Measurements from ENCODE around the gene SMIM5. TPM values are rescaled to one million over a fixed set of nuclear protein-coding genes. Genes with fewer than 3 reads are reported as not detected.

The SMIM5 gene
- total and polyA plus RNA-seq, 2 of the 13 experiments (the other 11 are each of a cell fraction or from before 2014, with no cell fraction given): not detected

DNA sequence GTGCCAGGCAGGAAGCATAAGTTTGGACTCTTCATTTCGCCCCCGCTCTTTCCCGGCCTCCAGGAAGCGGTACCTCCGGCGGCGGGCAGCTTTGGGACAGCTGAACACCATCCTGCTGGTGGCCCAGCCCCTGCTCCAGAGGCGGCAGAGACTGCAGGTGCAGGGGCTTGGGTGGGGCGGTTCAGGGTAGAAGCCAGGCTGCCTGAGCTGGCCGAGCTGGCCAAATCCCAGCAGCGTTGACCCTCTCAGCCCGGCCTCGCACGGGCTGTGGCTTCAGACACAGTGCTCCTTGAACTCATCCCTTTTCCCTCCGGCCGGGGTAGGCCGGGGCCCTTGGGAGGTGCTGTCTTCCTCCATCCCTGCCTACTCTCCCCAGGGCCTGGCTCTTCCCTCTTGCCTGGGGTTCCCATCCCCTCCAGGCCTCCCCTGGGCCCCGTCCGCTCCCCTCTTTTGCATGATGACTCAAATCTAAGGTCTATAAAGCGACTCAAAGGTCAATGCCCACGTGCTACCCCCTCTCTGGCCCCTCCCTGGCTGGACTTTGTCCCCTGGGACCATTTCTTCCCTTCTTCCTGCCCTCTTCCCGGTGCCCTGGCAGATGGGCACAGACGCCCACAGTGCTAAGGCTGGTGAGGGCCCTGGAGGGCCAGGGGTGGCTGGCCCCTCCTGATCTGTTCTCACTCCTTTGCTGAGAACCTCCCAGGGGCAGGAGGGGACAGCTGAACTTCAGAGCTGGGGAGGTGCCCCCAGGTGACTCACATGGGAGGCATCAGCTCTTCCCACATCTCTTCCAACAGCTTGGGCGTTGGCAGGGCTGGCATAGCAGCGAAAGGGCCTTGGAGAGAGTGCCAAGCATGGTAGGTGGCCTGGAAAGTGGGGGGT lies 22.9 kb upstream of the SMIM5 start (continued):
- TF ChIP-seq ZSCAN5A (CRISPR knock-in tag; IDR thresholded peaks at IDR 0.05; ENCODE audit: borderline replicate concordance) (no peak), FOSL1 (CRISPR knock-in tag; IDR thresholded peaks at IDR 0.05; ENCODE audit: borderline replicate concordance) (peak; percentile 66; the same call in 1 of the 2 replicates), MXI1 (IDR thresholded peaks at IDR 0.05; ENCODE audit: borderline replicate concordance, low read depth, low read length) (0 out of 3 replicates have a peak, but pooled peaks have one; percentile 57), KLF16 (CRISPR knock-in tag; IDR thresholded peaks at IDR 0.05) (peak in 1 of 2 experiments; percentile 22; a peak in 1 of 4 replicates), SAFB2 (CRISPR knock-in tag; IDR thresholded peaks at IDR 0.05; ENCODE audit: borderline replicate concordance, low read depth) (no peak), ATRX (CRISPR knock-in tag; IDR thresholded peaks at IDR 0.05; ENCODE audit: borderline replicate concordance) (no peak), PPARG (CRISPR knock-in tag; conservative IDR thresholded peaks at IDR 0.05) (peak; percentile 70), CBX1 (IDR thresholded peaks at IDR 0.05; ENCODE audit: low read depth) (no peak), ZNF790 (CRISPR knock-in tag; IDR thresholded peaks at IDR 0.05; ENCODE audit: borderline replicate concordance) (no peak), SOX13 (IDR thresholded peaks at IDR 0.05) (no peak), SOX13 (CRISPR knock-in tag; conservative IDR thresholded peaks at IDR 0.05 in 1 of 2, IDR thresholded peaks at IDR 0.05 in 1 of 2) (no peak), PCBP1 (IDR thresholded peaks at IDR 0.05; ENCODE audit: borderline replicate concordance, low read depth, low read length) (no peak), TOPORS (CRISPR knock-in tag; IDR thresholded peaks at IDR 0.05) (no peak), ZNF10 (CRISPR knock-in tag; IDR thresholded peaks at IDR 0.05; ENCODE audit: borderline replicate concordance, low read depth) (no peak), ZNF12 (CRISPR knock-in tag; IDR thresholded peaks at IDR 0.05) (no peak), ZBTB1 (CRISPR knock-in tag; IDR thresholded peaks at IDR 0.05; ENCODE audit: borderline replicate concordance) (no peak), ZXDC (CRISPR knock-in tag; IDR thresholded peaks at IDR 0.05) (no peak; the same call in 1 of the 2 replicates), JUND (CRISPR knock-in tag; IDR thresholded peaks at IDR 0.05) (0 out of 2 replicates have a peak, but pooled peaks have one; percentile 63), HNRNPL (IDR thresholded peaks at IDR 0.05; ENCODE audit: low read depth, low read length) (peak; percentile 100)
- TF ChIP-seq, protein P1, sequence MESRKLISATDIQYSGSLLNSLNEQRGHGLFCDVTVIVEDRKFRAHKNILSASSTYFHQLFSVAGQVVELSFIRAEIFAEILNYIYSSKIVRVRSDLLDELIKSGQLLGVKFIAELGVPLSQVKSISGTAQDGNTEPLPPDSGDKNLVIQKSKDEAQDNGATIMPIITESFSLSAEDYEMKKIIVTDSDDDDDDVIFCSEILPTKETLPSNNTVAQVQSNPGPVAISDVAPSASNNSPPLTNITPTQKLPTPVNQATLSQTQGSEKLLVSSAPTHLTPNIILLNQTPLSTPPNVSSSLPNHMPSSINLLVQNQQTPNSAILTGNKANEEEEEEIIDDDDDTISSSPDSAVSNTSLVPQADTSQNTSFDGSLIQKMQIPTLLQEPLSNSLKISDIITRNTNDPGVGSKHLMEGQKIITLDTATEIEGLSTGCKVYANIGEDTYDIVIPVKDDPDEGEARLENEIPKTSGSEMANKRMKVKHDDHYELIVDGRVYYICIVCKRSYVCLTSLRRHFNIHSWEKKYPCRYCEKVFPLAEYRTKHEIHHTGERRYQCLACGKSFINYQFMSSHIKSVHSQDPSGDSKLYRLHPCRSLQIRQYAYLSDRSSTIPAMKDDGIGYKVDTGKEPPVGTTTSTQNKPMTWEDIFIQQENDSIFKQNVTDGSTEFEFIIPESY (CRISPR knock-in tag; IDR thresholded peaks at IDR 0.05): no peak
- TF ChIP-seq, protein P2, sequence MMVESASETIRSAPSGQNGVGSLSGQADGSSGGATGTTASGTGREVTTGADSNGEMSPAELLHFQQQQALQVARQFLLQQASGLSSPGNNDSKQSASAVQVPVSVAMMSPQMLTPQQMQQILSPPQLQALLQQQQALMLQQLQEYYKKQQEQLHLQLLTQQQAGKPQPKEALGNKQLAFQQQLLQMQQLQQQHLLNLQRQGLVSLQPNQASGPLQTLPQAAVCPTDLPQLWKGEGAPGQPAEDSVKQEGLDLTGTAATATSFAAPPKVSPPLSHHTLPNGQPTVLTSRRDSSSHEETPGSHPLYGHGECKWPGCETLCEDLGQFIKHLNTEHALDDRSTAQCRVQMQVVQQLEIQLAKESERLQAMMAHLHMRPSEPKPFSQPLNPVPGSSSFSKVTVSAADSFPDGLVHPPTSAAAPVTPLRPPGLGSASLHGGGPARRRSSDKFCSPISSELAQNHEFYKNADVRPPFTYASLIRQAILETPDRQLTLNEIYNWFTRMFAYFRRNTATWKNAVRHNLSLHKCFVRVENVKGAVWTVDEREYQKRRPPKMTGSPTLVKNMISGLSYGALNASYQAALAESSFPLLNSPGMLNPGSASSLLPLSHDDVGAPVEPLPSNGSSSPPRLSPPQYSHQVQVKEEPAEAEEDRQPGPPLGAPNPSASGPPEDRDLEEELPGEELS (CRISPR knock-in tag; IDR thresholded peaks at IDR 0.05): no peak

Measured in HepG2 (cell line).